ENCODE results near the gene ABCC11. TPM values are rescaled to one million over a fixed set of nuclear protein-coding genes. Genes with fewer than 3 reads are reported as not detected.

The ABCC11 gene
- total RNA-seq, 1 experiment from 2014 or later: 0.34 TPM

DNA sequence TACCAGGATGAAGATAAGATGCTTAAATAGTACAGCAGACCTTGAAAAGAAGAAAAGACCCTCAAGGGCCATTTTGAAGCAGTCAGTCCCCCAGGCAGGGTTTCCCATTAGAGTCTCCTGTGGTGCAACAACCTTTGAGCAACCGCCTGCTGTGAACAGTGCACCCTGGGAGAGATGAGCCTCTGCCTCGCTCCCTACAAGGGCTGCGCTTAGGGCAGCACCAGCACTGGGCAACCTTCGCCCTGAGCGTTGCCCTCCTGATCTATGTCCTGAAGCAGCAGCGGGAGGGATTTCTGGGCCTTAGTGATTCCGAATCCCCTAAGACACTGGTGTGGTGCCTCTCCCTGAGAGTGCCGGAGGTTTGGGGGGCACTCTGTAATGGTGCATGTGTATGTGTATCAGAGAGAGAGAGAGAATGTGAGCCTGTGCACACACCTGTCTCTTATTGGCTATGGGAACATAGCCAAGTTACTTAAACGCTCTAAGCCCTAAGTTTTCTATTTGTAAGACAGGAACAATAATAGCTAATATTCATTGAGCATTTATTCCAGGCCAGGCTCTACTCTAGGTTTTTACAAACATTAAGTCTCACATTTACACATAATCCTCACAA is 66.4 kb downstream of the ABCC11 start:
- POLR2A ChIA-PET: no interaction called here
- Mint-ChIP-seq H3K9me3 (ENCODE audit: unreplicated experiment) (no peaks in the 10 kb centered on the region), H3K27me3 (ENCODE audit: insufficient read depth, unreplicated experiment) (peaks cover 4% of the 10 kb centered on the region), H3K4me3 (ENCODE audit: unreplicated experiment) (no peak overlapping the region), H3K27ac (ENCODE audit: unreplicated experiment) (no peak overlapping the region), H3K4me1 (ENCODE audit: low read depth, unreplicated experiment) (peaks cover 5% of the 10 kb centered on the region), H3K36me3 (ENCODE audit: insufficient read depth, unreplicated experiment) (no peaks in the 10 kb centered on the region)
- DNase-seq: no peak
- Histone ChIP-seq H3K36me3 (ENCODE audit: control insufficient read depth, insufficient read depth, low read length) (no peaks in the 10 kb centered on the region), H3K9me3 (no peaks in the 10 kb centered on the region), H3K4me3 (ENCODE audit: low read depth, low read length) (no peak overlapping the region), H3K27me3 (replicated peaks; ENCODE audit: control insufficient read depth, insufficient read depth, low read length) (no peaks in the 10 kb centered on the region; the same call in 1 of the 2 replicates), H3K4me1 (no peaks in the 10 kb centered on the region)
- CTCF ChIA-PET: no interaction called here
- TF ChIP-seq, protein P1, sequence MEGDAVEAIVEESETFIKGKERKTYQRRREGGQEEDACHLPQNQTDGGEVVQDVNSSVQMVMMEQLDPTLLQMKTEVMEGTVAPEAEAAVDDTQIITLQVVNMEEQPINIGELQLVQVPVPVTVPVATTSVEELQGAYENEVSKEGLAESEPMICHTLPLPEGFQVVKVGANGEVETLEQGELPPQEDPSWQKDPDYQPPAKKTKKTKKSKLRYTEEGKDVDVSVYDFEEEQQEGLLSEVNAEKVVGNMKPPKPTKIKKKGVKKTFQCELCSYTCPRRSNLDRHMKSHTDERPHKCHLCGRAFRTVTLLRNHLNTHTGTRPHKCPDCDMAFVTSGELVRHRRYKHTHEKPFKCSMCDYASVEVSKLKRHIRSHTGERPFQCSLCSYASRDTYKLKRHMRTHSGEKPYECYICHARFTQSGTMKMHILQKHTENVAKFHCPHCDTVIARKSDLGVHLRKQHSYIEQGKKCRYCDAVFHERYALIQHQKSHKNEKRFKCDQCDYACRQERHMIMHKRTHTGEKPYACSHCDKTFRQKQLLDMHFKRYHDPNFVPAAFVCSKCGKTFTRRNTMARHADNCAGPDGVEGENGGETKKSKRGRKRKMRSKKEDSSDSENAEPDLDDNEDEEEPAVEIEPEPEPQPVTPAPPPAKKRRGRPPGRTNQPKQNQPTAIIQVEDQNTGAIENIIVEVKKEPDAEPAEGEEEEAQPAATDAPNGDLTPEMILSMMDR (IDR thresholded peaks at IDR 0.05; ENCODE audit: insufficient read depth in 1 of 2, low read depth in 1 of 2, low read length in 1 of 2, severe bottlenecking in 1 of 2, unreplicated experiment in 1 of 2): no peak
- intact Hi-C loops (cut with micrococcal nuclease; ENCODE audit: unreplicated experiment): no loop called here
- BruUV-seq (replicated peaks): no TSS peak

DNA sequence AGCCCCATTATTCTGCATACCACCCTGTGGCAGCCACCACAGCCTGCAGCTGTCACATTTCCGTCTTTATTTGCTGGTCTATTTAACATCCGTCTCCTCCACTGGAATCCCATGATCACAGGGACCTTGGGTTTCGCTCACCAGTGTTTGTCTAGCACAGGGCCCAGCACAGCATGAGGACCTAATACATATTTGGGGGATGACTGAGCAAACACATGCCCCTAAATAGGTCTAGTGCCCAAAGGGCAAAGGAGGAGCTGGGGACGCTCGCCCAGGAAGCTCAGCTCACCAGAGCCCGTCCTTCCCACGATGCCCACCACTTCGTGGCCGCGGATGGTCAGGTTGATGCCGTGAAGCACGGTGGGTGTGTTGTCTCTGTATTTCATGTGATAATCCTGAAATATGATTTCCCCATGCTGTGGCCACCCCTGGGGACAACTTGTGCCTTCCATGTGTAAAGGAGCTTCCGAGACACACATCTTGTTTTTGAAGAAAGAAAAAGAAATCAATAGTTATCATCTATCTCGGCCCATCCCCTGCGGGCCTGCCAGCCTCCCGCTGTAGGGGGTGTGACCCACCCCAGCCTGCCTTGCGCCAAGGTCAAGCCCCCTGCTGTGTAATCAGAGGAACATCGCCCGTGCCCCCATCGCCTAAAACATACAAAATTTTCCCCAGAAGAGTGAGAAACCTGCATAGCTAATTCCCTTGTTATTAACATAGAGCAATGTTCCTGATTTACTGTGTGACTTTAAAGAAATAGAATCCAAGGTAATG is 70.5 kb downstream of the ABCC11 start:
- BruUV-seq (replicated peaks): no TSS peak
- CTCF ChIA-PET: interaction anchor here (0.8 kb wide), 1 partner anchor 12 kb away, joined by 3 read pairs; no protein-coding TSS in a partner anchor

DNA sequence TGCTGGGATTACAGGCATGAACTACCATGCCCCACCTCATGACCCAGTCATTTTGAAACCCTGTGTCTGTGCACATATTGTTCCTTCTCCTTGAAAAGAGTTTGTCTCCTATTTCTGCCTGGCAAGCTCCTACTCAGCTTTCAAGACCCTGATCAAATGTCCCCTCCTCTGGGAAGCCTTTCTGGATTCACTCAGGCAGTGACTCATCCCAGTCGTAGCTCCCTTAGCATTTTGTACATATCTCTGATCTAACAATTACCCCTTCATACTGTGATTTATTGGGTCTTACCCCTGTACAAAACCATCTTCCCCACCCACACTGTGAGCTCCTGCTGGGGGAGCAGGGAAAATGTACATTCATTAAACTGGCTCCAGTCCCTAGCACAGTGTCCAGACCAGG is 73.5 kb downstream of the ABCC11 start:
- DNase-seq: no peak
- H3K4me1 Mint-ChIP-seq (ENCODE audit: low read depth, unreplicated experiment): no peaks in the 10 kb centered on the region
- no peaks in the 10 kb centered on the region for H3K9me3 ChIP-seq
- H3K36me3 Mint-ChIP-seq (ENCODE audit: insufficient read depth, unreplicated experiment): no peaks in the 10 kb centered on the region
- no peak overlapping the region for H3K4me3 Mint-ChIP-seq (ENCODE audit: unreplicated experiment)
- ChIA-PET CTCF (interaction anchor here (0.6 kb wide), 1 partner anchor 449 kb away, joined by 3 read pairs; no protein-coding TSS in a partner anchor), POLR2A (no interaction called here)
- H3K27ac Mint-ChIP-seq (ENCODE audit: unreplicated experiment): no peak overlapping the region
- H3K4me1 ChIP-seq: no peaks in the 10 kb centered on the region
- no peaks in the 10 kb centered on the region for H3K36me3 ChIP-seq (ENCODE audit: control insufficient read depth, insufficient read depth, low read length)
- no peaks in the 10 kb centered on the region for H3K9me3 Mint-ChIP-seq (ENCODE audit: unreplicated experiment)
- intact Hi-C loops (cut with micrococcal nuclease; ENCODE audit: unreplicated experiment): no loop called here
- no TSS peak for BruUV-seq (replicated peaks)
- no peaks in the 10 kb centered on the region for H3K27me3 Mint-ChIP-seq (ENCODE audit: insufficient read depth, unreplicated experiment)
- TF ChIP-seq, protein P1 (IDR thresholded peaks at IDR 0.05; ENCODE audit: insufficient read depth in 1 of 2, low read depth in 1 of 2, low read length in 1 of 2, severe bottlenecking in 1 of 2, unreplicated experiment in 1 of 2): no peak
- no peak overlapping the region for H3K4me3 ChIP-seq (ENCODE audit: low read depth, low read length)
- H3K27me3 ChIP-seq (replicated peaks; ENCODE audit: control insufficient read depth, insufficient read depth, low read length): no peaks in the 10 kb centered on the region

More for the DNA sequence above, 70.5 kb downstream of the ABCC11 start:
- Mint-ChIP-seq H3K36me3 (ENCODE audit: insufficient read depth, unreplicated experiment) (no peaks in the 10 kb centered on the region), H3K27ac (ENCODE audit: unreplicated experiment) (no peak overlapping the region), H3K4me3 (ENCODE audit: unreplicated experiment) (no peak overlapping the region), H3K9me3 (ENCODE audit: unreplicated experiment) (no peaks in the 10 kb centered on the region), H3K27me3 (ENCODE audit: insufficient read depth, unreplicated experiment) (no peaks in the 10 kb centered on the region), H3K4me1 (ENCODE audit: low read depth, unreplicated experiment) (no peaks in the 10 kb centered on the region)
- H3K9me3 ChIP-seq: no peaks in the 10 kb centered on the region
- H3K36me3 ChIP-seq (ENCODE audit: control insufficient read depth, insufficient read depth, low read length): no peaks in the 10 kb centered on the region
- intact Hi-C loops (cut with micrococcal nuclease; ENCODE audit: unreplicated experiment): no loop called here
- H3K4me3 ChIP-seq (ENCODE audit: low read depth, low read length): no peak overlapping the region
- H3K27me3 ChIP-seq (replicated peaks; ENCODE audit: control insufficient read depth, insufficient read depth, low read length): no peaks in the 10 kb centered on the region; the same call in 1 of the 2 replicates
- no peak for DNase-seq
- TF ChIP-seq, protein P1 (IDR thresholded peaks at IDR 0.05; ENCODE audit: insufficient read depth in 1 of 2, low read depth in 1 of 2, low read length in 1 of 2, severe bottlenecking in 1 of 2, unreplicated experiment in 1 of 2): no peak
- no peaks in the 10 kb centered on the region for H3K4me1 ChIP-seq
- POLR2A ChIA-PET: interaction anchor here (0.6 kb wide), 1 partner anchor 1260 kb away, joined by 3 read pairs; no protein-coding TSS in a partner anchor
